D721Med (cell line): ENCODE results near the gene INO80D.

Experiments used
- DNase-seq: peaks from one replicate; pipeline ENCODE4 v3.0.0; 2011; ENCODE audit warnings: low spot score; ENCODE audit not compliant: insufficient read length
- FAIRE-seq: peaks from 2 replicates; lab custom pipeline; 2011; peaks lifted over from hg19 to GRCh38; lab: Jason Lieb, UNC
- CTCF ChIP-seq: IDR thresholded peaks from 2 replicates; pipeline ENCODE4 v1.5.1; 2012; ENCODE audit warnings: mild to moderate bottlenecking, control low read depth; ENCODE audit not compliant: insufficient read depth; ENCODE audit errors: missing control alignments

The INO80D gene

GRCh38 chr2:205948496-205948837 is 137.5 kb downstream of the INO80D start:
- DNase-seq (no peak), FAIRE-seq (no peak)
- no peak for TF ChIP-seq CTCF

- peak; percentile 58 for DNase-seq
- no peak for FAIRE-seq
- peak; percentile 93 for TF ChIP-seq CTCF
These were observed 138.1 kb downstream of the INO80D start for GRCh38 chr2:205947621-205948495.

GRCh38 chr2:205946226-205946625 is 139.7 kb downstream of the INO80D start:
- FAIRE-seq = no peak

More at GRCh38 chr2:205946226-205946625, 139.7 kb downstream of the INO80D start:
- DNase-seq = no peak
- no peak for TF ChIP-seq CTCF
